GM23338 (cell line): Measurements from ENCODE around the gene CDK5RAP2.

ENCODE experiments used
- EZH2 ChIP-seq: fragments of 200-600 bp; sonication (generic); IDR thresholded peaks from one replicate; pipeline ENCODE4 v1.8.0; 2017; ENCODE audit warnings: antibody characterized with exemption, mild to moderate bottlenecking, low read depth; ENCODE audit not compliant: unreplicated experiment
- EZH2phosphoT487 ChIP-seq: fragments of 200-600 bp; sonication (generic); IDR thresholded peaks from one replicate; pipeline ENCODE4 v1.8.1; 2018; ENCODE audit warnings: antibody characterized with exemption; ENCODE audit not compliant: unreplicated experiment
- JUNB ChIP-seq: IDR thresholded peaks from one replicate; pipeline ENCODE4 v1.6.1; 2016; ENCODE audit warnings: antibody characterized with exemption; ENCODE audit not compliant: unreplicated experiment
- POLR2AphosphoS5 ChIP-seq: IDR thresholded peaks from 2 replicates; pipeline ENCODE4 v1.6.1; 2016; ENCODE audit warnings: antibody characterized with exemption, low read depth
- ZNF114 ChIP-seq: fragments of 250-450 bp; sonication (Bioruptor Pico); IDR thresholded peaks from 2 replicates; pipeline ENCODE4 v1.5.0; 2020; ENCODE audit warnings: mild to moderate bottlenecking, moderate library complexity
- TF ChIP-seq, protein P1 (sequence below): IDR thresholded peaks from one replicate; pipeline ENCODE4 v1.6.1; 2018; ENCODE audit warnings: antibody characterized with exemption; ENCODE audit not compliant: unreplicated experiment
- TF ChIP-seq, protein P2 (sequence below), 2 experiments: fragments of 200-600 bp in 1 of 2; sonication (generic) in 1 of 2; conservative IDR thresholded peaks; 2 replicates each; pipeline versions ENCODE4 v1.5.1 to v1.6.1; 2016 to 2017; ENCODE audit warnings: antibody characterized with exemption in 2 of 2, low read depth in 2 of 2, mild to moderate bottlenecking in 2 of 2, moderate library complexity in 1 of 2
- TF ChIP-seq, protein P3 (sequence below): IDR thresholded peaks from 2 replicates; pipeline ENCODE4 v1.6.1; 2016; ENCODE audit warnings: antibody characterized with exemption
- TF ChIP-seq, protein P4 (sequence below): fragments of 250-450 bp; sonication (Bioruptor Pico); IDR thresholded peaks from 2 replicates; pipeline ENCODE4 v1.5.0; 2020; ENCODE audit warnings: mild to moderate bottlenecking, moderate library complexity

DNA sequence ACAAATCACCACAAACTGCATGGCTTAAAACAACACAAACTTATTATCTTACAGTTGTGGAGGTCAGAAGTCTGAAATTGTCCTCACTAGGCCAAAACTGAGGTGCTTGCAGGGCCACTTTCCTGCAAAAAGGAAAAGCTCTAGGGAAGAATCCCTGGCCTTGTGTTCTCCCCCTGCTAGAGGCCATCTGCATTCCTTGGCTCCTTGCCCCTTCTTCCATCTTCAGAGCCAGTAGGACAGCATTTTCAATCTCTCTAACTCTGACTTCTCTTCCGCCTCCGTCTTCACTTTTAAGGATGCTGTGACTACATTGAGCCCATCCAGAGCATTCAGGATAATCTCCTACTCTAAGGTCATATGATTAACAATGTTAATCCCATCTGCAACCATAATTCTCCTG, 236.6 kb downstream of the CDK5RAP2 start:
- TF ChIP-seq, protein P1, sequence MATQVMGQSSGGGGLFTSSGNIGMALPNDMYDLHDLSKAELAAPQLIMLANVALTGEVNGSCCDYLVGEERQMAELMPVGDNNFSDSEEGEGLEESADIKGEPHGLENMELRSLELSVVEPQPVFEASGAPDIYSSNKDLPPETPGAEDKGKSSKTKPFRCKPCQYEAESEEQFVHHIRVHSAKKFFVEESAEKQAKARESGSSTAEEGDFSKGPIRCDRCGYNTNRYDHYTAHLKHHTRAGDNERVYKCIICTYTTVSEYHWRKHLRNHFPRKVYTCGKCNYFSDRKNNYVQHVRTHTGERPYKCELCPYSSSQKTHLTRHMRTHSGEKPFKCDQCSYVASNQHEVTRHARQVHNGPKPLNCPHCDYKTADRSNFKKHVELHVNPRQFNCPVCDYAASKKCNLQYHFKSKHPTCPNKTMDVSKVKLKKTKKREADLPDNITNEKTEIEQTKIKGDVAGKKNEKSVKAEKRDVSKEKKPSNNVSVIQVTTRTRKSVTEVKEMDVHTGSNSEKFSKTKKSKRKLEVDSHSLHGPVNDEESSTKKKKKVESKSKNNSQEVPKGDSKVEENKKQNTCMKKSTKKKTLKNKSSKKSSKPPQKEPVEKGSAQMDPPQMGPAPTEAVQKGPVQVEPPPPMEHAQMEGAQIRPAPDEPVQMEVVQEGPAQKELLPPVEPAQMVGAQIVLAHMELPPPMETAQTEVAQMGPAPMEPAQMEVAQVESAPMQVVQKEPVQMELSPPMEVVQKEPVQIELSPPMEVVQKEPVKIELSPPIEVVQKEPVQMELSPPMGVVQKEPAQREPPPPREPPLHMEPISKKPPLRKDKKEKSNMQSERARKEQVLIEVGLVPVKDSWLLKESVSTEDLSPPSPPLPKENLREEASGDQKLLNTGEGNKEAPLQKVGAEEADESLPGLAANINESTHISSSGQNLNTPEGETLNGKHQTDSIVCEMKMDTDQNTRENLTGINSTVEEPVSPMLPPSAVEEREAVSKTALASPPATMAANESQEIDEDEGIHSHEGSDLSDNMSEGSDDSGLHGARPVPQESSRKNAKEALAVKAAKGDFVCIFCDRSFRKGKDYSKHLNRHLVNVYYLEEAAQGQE, result no peak
- TF ChIP-seq, protein P2, sequence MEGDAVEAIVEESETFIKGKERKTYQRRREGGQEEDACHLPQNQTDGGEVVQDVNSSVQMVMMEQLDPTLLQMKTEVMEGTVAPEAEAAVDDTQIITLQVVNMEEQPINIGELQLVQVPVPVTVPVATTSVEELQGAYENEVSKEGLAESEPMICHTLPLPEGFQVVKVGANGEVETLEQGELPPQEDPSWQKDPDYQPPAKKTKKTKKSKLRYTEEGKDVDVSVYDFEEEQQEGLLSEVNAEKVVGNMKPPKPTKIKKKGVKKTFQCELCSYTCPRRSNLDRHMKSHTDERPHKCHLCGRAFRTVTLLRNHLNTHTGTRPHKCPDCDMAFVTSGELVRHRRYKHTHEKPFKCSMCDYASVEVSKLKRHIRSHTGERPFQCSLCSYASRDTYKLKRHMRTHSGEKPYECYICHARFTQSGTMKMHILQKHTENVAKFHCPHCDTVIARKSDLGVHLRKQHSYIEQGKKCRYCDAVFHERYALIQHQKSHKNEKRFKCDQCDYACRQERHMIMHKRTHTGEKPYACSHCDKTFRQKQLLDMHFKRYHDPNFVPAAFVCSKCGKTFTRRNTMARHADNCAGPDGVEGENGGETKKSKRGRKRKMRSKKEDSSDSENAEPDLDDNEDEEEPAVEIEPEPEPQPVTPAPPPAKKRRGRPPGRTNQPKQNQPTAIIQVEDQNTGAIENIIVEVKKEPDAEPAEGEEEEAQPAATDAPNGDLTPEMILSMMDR (conservative IDR thresholded peaks at IDR 0.05; ENCODE audit: low read depth in 2 of 2), result no peak
- TF ChIP-seq EZH2 (no peak), EZH2phosphoT487 (no peak), POLR2AphosphoS5 (no peak), ZNF114 (no peak), JUNB (no peak)
- TF ChIP-seq, protein P3, sequence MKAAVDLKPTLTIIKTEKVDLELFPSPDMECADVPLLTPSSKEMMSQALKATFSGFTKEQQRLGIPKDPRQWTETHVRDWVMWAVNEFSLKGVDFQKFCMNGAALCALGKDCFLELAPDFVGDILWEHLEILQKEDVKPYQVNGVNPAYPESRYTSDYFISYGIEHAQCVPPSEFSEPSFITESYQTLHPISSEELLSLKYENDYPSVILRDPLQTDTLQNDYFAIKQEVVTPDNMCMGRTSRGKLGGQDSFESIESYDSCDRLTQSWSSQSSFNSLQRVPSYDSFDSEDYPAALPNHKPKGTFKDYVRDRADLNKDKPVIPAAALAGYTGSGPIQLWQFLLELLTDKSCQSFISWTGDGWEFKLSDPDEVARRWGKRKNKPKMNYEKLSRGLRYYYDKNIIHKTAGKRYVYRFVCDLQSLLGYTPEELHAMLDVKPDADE, result no peak
- TF ChIP-seq, protein P4, sequence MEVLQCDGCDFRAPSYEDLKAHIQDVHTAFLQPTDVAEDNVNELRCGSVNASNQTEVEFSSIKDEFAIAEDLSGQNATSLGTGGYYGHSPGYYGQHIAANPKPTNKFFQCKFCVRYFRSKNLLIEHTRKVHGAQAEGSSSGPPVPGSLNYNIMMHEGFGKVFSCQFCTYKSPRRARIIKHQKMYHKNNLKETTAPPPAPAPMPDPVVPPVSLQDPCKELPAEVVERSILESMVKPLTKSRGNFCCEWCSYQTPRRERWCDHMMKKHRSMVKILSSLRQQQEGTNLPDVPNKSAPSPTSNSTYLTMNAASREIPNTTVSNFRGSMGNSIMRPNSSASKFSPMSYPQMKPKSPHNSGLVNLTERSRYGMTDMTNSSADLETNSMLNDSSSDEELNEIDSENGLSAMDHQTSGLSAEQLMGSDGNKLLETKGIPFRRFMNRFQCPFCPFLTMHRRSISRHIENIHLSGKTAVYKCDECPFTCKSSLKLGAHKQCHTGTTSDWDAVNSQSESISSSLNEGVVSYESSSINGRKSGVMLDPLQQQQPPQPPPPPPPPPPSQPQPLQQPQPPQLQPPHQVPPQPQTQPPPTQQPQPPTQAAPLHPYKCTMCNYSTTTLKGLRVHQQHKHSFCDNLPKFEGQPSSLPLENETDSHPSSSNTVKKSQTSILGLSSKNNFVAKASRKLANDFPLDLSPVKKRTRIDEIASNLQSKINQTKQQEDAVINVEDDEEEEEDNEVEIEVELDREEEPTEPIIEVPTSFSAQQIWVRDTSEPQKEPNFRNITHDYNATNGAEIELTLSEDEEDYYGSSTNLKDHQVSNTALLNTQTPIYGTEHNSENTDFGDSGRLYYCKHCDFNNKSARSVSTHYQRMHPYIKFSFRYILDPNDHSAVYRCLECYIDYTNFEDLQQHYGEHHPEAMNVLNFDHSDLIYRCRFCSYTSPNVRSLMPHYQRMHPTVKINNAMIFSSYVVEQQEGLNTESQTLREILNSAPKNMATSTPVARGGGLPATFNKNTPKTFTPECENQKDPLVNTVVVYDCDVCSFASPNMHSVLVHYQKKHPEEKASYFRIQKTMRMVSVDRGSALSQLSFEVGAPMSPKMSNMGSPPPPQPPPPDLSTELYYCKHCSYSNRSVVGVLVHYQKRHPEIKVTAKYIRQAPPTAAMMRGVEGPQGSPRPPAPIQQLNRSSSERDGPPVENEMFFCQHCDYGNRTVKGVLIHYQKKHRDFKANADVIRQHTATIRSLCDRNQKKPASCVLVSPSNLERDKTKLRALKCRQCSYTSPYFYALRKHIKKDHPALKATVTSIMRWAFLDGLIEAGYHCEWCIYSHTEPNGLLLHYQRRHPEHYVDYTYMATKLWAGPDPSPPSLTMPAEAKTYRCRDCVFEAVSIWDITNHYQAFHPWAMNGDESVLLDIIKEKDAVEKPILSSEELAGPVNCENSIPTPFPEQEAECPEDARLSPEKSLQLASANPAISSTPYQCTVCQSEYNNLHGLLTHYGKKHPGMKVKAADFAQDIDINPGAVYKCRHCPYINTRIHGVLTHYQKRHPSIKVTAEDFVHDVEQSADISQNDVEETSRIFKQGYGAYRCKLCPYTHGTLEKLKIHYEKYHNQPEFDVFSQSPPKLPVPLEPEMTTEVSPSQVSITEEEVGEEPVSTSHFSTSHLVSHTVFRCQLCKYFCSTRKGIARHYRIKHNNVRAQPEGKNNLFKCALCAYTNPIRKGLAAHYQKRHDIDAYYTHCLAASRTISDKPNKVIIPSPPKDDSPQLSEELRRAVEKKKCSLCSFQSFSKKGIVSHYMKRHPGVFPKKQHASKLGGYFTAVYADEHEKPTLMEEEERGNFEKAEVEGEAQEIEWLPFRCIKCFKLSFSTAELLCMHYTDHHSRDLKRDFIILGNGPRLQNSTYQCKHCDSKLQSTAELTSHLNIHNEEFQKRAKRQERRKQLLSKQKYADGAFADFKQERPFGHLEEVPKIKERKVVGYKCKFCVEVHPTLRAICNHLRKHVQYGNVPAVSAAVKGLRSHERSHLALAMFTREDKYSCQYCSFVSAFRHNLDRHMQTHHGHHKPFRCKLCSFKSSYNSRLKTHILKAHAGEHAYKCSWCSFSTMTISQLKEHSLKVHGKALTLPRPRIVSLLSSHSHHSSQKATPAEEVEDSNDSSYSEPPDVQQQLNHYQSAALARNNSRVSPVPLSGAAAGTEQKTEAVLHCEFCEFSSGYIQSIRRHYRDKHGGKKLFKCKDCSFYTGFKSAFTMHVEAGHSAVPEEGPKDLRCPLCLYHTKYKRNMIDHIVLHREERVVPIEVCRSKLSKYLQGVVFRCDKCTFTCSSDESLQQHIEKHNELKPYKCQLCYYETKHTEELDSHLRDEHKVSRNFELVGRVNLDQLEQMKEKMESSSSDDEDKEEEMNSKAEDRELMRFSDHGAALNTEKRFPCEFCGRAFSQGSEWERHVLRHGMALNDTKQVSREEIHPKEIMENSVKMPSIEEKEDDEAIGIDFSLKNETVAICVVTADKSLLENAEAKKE (CRISPR knock-in tag), result no peak
